Neural progenitor cell (in vitro differentiated cells): ENCODE results near the gene UQCC3. TPM values are rescaled to one million over a fixed set of nuclear protein-coding genes. Genes with fewer than 3 reads are reported as not detected.

Source experiments
- DNase-seq: peaks from one replicate; pipeline ENCODE4 v3.0.0-alpha.2; 2016; ENCODE audit warnings: low spot score
- H2AFZ ChIP-seq: fragments of 200-600 bp; sonication (generic); replicated peaks from 2 replicates; pipeline ENCODE4 v1.6.1; 2016; ENCODE audit warnings: antibody characterized with exemption
- H3F3A ChIP-seq: fragments of 200-600 bp; sonication (generic); 2 replicates; pipeline ENCODE4 v1.6.1; 2016; ENCODE audit warnings: antibody characterized with exemption, low read depth
- H3K27ac ChIP-seq: fragments of 200-600 bp; sonication (generic); 2 replicates; pipeline ENCODE4 v1.5.1; 2016; ENCODE audit warnings: mild to moderate bottlenecking
- H3K27me3 ChIP-seq: fragments of 200-600 bp; sonication (generic); 2 replicates; pipeline ENCODE4 v1.6.1; 2016; ENCODE audit warnings: mild to moderate bottlenecking, moderate library complexity
- H3K36me3 ChIP-seq: fragments of 200-600 bp; sonication (generic); 2 replicates; pipeline ENCODE4 v1.5.1; 2016
- H3K4me1 ChIP-seq: fragments of 200-600 bp; sonication (generic); 2 replicates; pipeline ENCODE4 v1.6.1; 2016; ENCODE audit warnings: mixed run types
- H3K4me2 ChIP-seq: fragments of 200-600 bp; sonication (generic); 2 replicates; pipeline ENCODE4 v1.6.1; 2016
- H3K4me3 ChIP-seq: fragments of 200-600 bp; sonication (generic); 2 replicates; pipeline ENCODE4 v1.5.1; 2016
- H3K79me2 ChIP-seq: fragments of 200-600 bp; sonication (generic); 2 replicates; pipeline ENCODE4 v1.6.1; 2016; ENCODE audit warnings: low read depth
- H3K9ac ChIP-seq: fragments of 200-600 bp; sonication (generic); 2 replicates; pipeline ENCODE4 v1.6.1; 2016
- H3K9me3 ChIP-seq: fragments of 200-600 bp; sonication (generic); 2 replicates; pipeline ENCODE4 v1.5.1; 2016; ENCODE audit warnings: low read depth
- H4K20me1 ChIP-seq: fragments of 200-600 bp; sonication (generic); 2 replicates; pipeline ENCODE4 v1.6.1; 2016; ENCODE audit warnings: low read depth
- H3K27ac Mint-ChIP-seq: 3 replicates; pipeline ENCODE4 v1.8.0; 2021; ENCODE audit warnings: mixed read lengths
- H3K27me3 Mint-ChIP-seq: 2 replicates; pipeline ENCODE4 v1.8.0; 2022; ENCODE audit warnings: low read depth, mild to moderate bottlenecking, inconsistent platforms, moderate library complexity, mixed read lengths; ENCODE audit not compliant: insufficient read depth
- H3K36me3 Mint-ChIP-seq: 3 replicates; pipeline ENCODE4 v1.8.0; 2021; ENCODE audit warnings: mixed read lengths
- H3K4me1 Mint-ChIP-seq: 3 replicates; pipeline ENCODE4 v1.8.0; 2021; ENCODE audit warnings: mixed read lengths
- H3K4me3 Mint-ChIP-seq: 3 replicates; pipeline ENCODE4 v1.8.0; 2021; ENCODE audit warnings: mild to moderate bottlenecking, moderate library complexity, mixed read lengths
- H3K9me3 Mint-ChIP-seq: 3 replicates; pipeline ENCODE4 v1.8.0; 2020; ENCODE audit warnings: mixed read lengths
- CTCF ChIP-seq: fragments of 200-600 bp; sonication (generic); IDR thresholded peaks from 2 replicates; pipeline ENCODE4 v1.5.1; 2017; ENCODE audit warnings: antibody characterized with exemption, mild to moderate bottlenecking
- EZH2 ChIP-seq: fragments of 200-600 bp; sonication (generic); IDR thresholded peaks from 2 replicates; pipeline ENCODE4 v1.6.1; 2017; ENCODE audit warnings: antibody characterized with exemption, mild to moderate bottlenecking, moderate library complexity
- EZH2phosphoT487 ChIP-seq: fragments of 200-600 bp; sonication (generic); IDR thresholded peaks from 2 replicates; pipeline ENCODE4 v1.6.1; 2017; ENCODE audit warnings: antibody characterized with exemption
- total RNA-seq: library from RNA; depleted of rRNA; stranded (reverse); fragments of >200 nt; gene quantifications from 2 replicates; pipeline ENCODE4 v1.2.3, GENCODE V29; 2015; ENCODE audit warnings: low replicate concordance

UQCC3 gene
- 5.7 and 11.7 TPM in 2 replicates for total RNA-seq

GRCh38 chr11:62671608-62672389, at the start of gene UQCC3, which contains the start of gene LBHD1:
Gene UQCC3, plus strand, starts transcription at chr11:62671673. Its CDS starts 73 bp downstream, at chr11:62671746.
Gene LBHD1, minus strand, starts transcription at chr11:62672267. Its CDS starts 2,236 bp downstream, at chr11:62670031.
- Mint-ChIP-seq H3K4me3 (peak within 1 kb of the TSS; percentile 100), H3K36me3 (peaks cover 13% of the 10 kb centered on the region), H3K27me3 (no peaks in the 10 kb centered on the region), H3K27ac (peak within 1 kb of the TSS; percentile 99), H3K4me1 (peaks cover 30% of the 10 kb centered on the region), H3K9me3 (no peaks in the 10 kb centered on the region)
- Histone ChIP-seq H3F3A (peaks cover 73% of the 10 kb centered on the region), H3K36me3 (no peaks in the 10 kb centered on the region), H3K9me3 (no peaks in the 10 kb centered on the region), H3K4me2 (peak within 1 kb of the TSS; percentile 97), H3K4me1 (peaks cover 6% of the 10 kb centered on the region), H3K4me3 (peak within 1 kb of the TSS; percentile 85), H4K20me1 (peaks cover 6% of the 10 kb centered on the region), H2AFZ (peak within 1 kb of the TSS; percentile 84), H3K27me3 (no peaks in the 10 kb centered on the region), H3K9ac (peak within 1 kb of the TSS; percentile 70), H3K79me2 (peaks cover 41% of the 10 kb centered on the region), H3K27ac (peak within 1 kb of the TSS; percentile 23)
- TF ChIP-seq EZH2 (no peak), EZH2phosphoT487 (no peak), CTCF (no peak)
- DNase-seq: peak; percentile 95

- peak overlapping the region; percentile 0 for H3K27ac Mint-ChIP-seq
- no peak overlapping the region for H3K9ac ChIP-seq
- H2AFZ ChIP-seq: no peak overlapping the region
Observed at GRCh38 chr11:62622476-62623089, 48.9 kb upstream of the UQCC3 start.

GRCh38 chr11:62627713-62628112, 43.8 kb upstream of the UQCC3 start:
- no peak overlapping the region for H3K27ac Mint-ChIP-seq

More at GRCh38 chr11:62622476-62623089, 48.9 kb upstream of the UQCC3 start:
- H3K4me3 ChIP-seq: peak overlapping the region; percentile 76
- H3K27me3 ChIP-seq: no peaks in the 10 kb centered on the region
- TF ChIP-seq CTCF (no peak), EZH2 (no peak), EZH2phosphoT487 (no peak)
- Mint-ChIP-seq H3K4me1 (peaks cover 18% of the 10 kb centered on the region), H3K4me3 (peak overlapping the region; percentile 78), H3K36me3 (peaks cover 20% of the 10 kb centered on the region), H3K27me3 (peaks cover 6% of the 10 kb centered on the region), H3K9me3 (no peaks in the 10 kb centered on the region)
- H3F3A ChIP-seq: peaks cover 52% of the 10 kb centered on the region
- peak; percentile 28 for DNase-seq
- H3K79me2 ChIP-seq: peaks cover 19% of the 10 kb centered on the region
- H3K36me3 ChIP-seq: no peaks in the 10 kb centered on the region
- H3K4me2 ChIP-seq: peak overlapping the region; percentile 88
- H3K9me3 ChIP-seq: no peaks in the 10 kb centered on the region
- no peaks in the 10 kb centered on the region for H4K20me1 ChIP-seq
- peak overlapping the region; percentile 3 for H3K27ac ChIP-seq
- H3K4me1 ChIP-seq: peaks cover 5% of the 10 kb centered on the region

More at GRCh38 chr11:62627713-62628112, 43.8 kb upstream of the UQCC3 start:
- H2AFZ ChIP-seq: no peak overlapping the region
- Mint-ChIP-seq H3K4me3 (no peak overlapping the region), H3K36me3 (peaks cover 45% of the 10 kb centered on the region), H3K27me3 (peaks cover 2% of the 10 kb centered on the region), H3K9me3 (no peaks in the 10 kb centered on the region), H3K4me1 (no peaks in the 10 kb centered on the region)
- H3K27ac ChIP-seq: no peak overlapping the region
- no peaks in the 10 kb centered on the region for H4K20me1 ChIP-seq
- TF ChIP-seq EZH2phosphoT487: no peak
- no peak for TF ChIP-seq CTCF
- TF ChIP-seq EZH2: no peak
- no peaks in the 10 kb centered on the region for H3K9me3 ChIP-seq
- peaks cover 4% of the 10 kb centered on the region for H3K36me3 ChIP-seq
- H3K9ac ChIP-seq: no peak overlapping the region
- H3K27me3 ChIP-seq: no peaks in the 10 kb centered on the region
- H3K4me1 ChIP-seq: no peaks in the 10 kb centered on the region
- peaks cover 26% of the 10 kb centered on the region for H3F3A ChIP-seq
- DNase-seq: no peak
- H3K79me2 ChIP-seq: no peaks in the 10 kb centered on the region
- H3K4me2 ChIP-seq: no peak overlapping the region
- no peak overlapping the region for H3K4me3 ChIP-seq
